NCI-H345 (cell line): ENCODE data around the gene GTF2F2.

Experiments used
- DNase-seq: peaks from one replicate; lab custom pipeline; 2025; lab: John Stamatoyannopoulos, UW

GTF2F2 gene

GRCh38 chr13:45302507-45302906 lies 182.2 kb downstream of the GTF2F2 start:
- no peak for DNase-seq

- no peak for DNase-seq
Observed at GRCh38 chr13:45303026-45303425, 182.7 kb downstream of the GTF2F2 start.

- no peak for DNase-seq
Observed at GRCh38 chr13:45303866-45304265, 183.6 kb downstream of the GTF2F2 start.

- no peak for DNase-seq
Observed at GRCh38 chr13:45305079-45305478, 184.8 kb downstream of the GTF2F2 start.

- no peak for DNase-seq
Observed at GRCh38 chr13:45306966-45307365, 186.7 kb downstream of the GTF2F2 start.

- no peak for DNase-seq
Observed at GRCh38 chr13:45310341-45311131, 190.2 kb downstream of the GTF2F2 start.

GRCh38 chr13:45314822-45315221 lies 194.5 kb downstream of the GTF2F2 start:
- no peak for DNase-seq

- DNase-seq: no peak
Observed at GRCh38 chr13:45315520-45316167, 195.3 kb downstream of the GTF2F2 start.

- no peak for DNase-seq
Observed at GRCh38 chr13:45316338-45316737, 196.0 kb downstream of the GTF2F2 start.

GRCh38 chr13:45316996-45317395 lies 196.7 kb downstream of the GTF2F2 start:
- no peak for DNase-seq

GRCh38 chr13:45320876-45321629 lies 200.7 kb downstream of the GTF2F2 start:
- no peak for DNase-seq

GRCh38 chr13:45325806-45326205 lies 205.5 kb downstream of the GTF2F2 start:
- DNase-seq: no peak

GRCh38 chr13:45327253-45327955 lies 207.1 kb downstream of the GTF2F2 start:
- no peak for DNase-seq

GRCh38 chr13:45328661-45329111 lies 208.4 kb downstream of the GTF2F2 start:
- DNase-seq: no peak

GRCh38 chr13:45331123-45331619 lies 210.9 kb downstream of the GTF2F2 start:
- no peak for DNase-seq

GRCh38 chr13:45331692-45332035 lies 211.4 kb downstream of the GTF2F2 start:
- no peak for DNase-seq

GRCh38 chr13:45332036-45332830 lies 211.9 kb downstream of the GTF2F2 start:
- no peak for DNase-seq

- no peak for DNase-seq
Observed at GRCh38 chr13:45332831-45333219, 212.5 kb downstream of the GTF2F2 start.

GRCh38 chr13:45333251-45333976 lies 213.1 kb downstream of the GTF2F2 start:
- DNase-seq: no peak
